ENCODE results near the gene EGFR.

GRCh38 chr7:55157764-55158105 is 138.9 kb downstream of the EGFR start:
- no peak for TF ChIP-seq CTCF (conservative IDR thresholded peaks at IDR 0.05; ENCODE audit: low read depth, low read length)
- TF ChIP-seq EZH2phosphoT487 (IDR thresholded peaks at IDR 0.05; ENCODE audit: borderline replicate concordance, low read length): no peak
